SK-N-SH (cell line): ENCODE results near the gene FGFBP2. TPM values are rescaled to one million over a fixed set of nuclear protein-coding genes. Genes with fewer than 3 reads are reported as not detected.

Source experiments
- CTCF ChIA-PET: fragments of 300-600, 350-600 bp; formaldehyde crosslinking; extraction: SDS; loops from one replicate; lab custom pipeline; 2021; lab: Yijun Ruan, JAX
- POLR2A ChIA-PET: fragments of 350-600 bp; sonication (Branson Sonifier 250); formaldehyde crosslinking; extraction: SDS; loops from one replicate; lab custom pipeline; 2020; ENCODE audit warnings: antibody characterized with exemption, inconsistent platforms; lab: Yijun Ruan, JAX
- DNase-seq: peaks from one replicate; pipeline ENCODE4 v3.0.0; 2012
- H2AFZ ChIP-seq: fragments of 200-600 bp; sonication (generic); 2 replicates; pipeline ENCODE4 v1.8.1; 2016; ENCODE audit warnings: antibody characterized with exemption, mild to moderate bottlenecking, low read depth
- H3F3A ChIP-seq: fragments of 200-600 bp; sonication (generic); replicated peaks from 2 replicates; pipeline ENCODE3; 2016; ENCODE audit warnings: antibody characterized with exemption, mild to moderate bottlenecking; ENCODE audit not compliant: insufficient read depth
- H3K27ac ChIP-seq, 2 experiments: fragments of 200-500 bp in 1 of 2; fragments of 200-600 bp in 1 of 2; sonication (Bioruptor generic) in 1 of 2; sonication (generic), shearing (Covaris generic) in 1 of 2; 2 replicates each; pipeline versions ENCODE4 v1.5.1 to v1.6.1; 2014 to 2016; ENCODE audit warnings: low read depth in 2 of 2, inconsistent platforms in 1 of 2, low read length in 1 of 2, mild to moderate bottlenecking in 1 of 2, mixed read lengths in 1 of 2
- H3K27me3 ChIP-seq: fragments of 200-600 bp; sonication (generic), shearing (Covaris generic); 2 replicates; pipeline ENCODE4 v1.6.1; 2016; ENCODE audit warnings: mixed run types; ENCODE audit not compliant: insufficient read depth
- H3K36me3 ChIP-seq, 2 experiments: fragments of 200-500 bp in 1 of 2; fragments of 200-600 bp in 1 of 2; sonication (Bioruptor generic) in 1 of 2; sonication (generic) in 1 of 2; replicated peaks in 1 of 2; 2 replicates each; pipeline versions ENCODE3 to v1.5.1; 2014 to 2016; ENCODE audit warnings: low read length in 1 of 2, mild to moderate bottlenecking in 1 of 2; ENCODE audit not compliant: insufficient read depth in 2 of 2, control insufficient read depth in 1 of 2
- H3K4me1 ChIP-seq, 2 experiments: fragments of 200-500 bp in 1 of 2; fragments of 200-600 bp in 1 of 2; sonication (Bioruptor generic) in 1 of 2; sonication (generic), shearing (Covaris generic) in 1 of 2; 2 replicates each; pipeline versions ENCODE4 v1.5.1 to v1.6.1; 2014 to 2016; ENCODE audit warnings: low read depth in 1 of 2, low read length in 1 of 2, mixed run types in 1 of 2; ENCODE audit not compliant: insufficient read depth in 2 of 2, control insufficient read depth in 1 of 2
- H3K4me2 ChIP-seq: fragments of 200-600 bp; sonication (generic), shearing (Covaris generic); 2 replicates; pipeline ENCODE4 v1.6.1; 2017; ENCODE audit warnings: mixed run types
- H3K4me3 ChIP-seq, 2 experiments: fragments of 200-500 bp in 1 of 2; fragments of 200-600 bp in 1 of 2; sonication (Bioruptor generic) in 1 of 2; sonication (generic), shearing (Covaris generic) in 1 of 2; 2 replicates each; pipeline versions ENCODE4 v1.5.1 to v1.8.1; 2014 to 2016; ENCODE audit warnings: low read depth in 2 of 2, inconsistent platforms in 1 of 2, low read length in 1 of 2, mild to moderate bottlenecking in 1 of 2, mixed read lengths in 1 of 2, moderate library complexity in 1 of 2
- H3K79me2 ChIP-seq: fragments of 200-600 bp; sonication (generic); 2 replicates; pipeline ENCODE4 v1.8.1; 2017; ENCODE audit warnings: mild to moderate bottlenecking; ENCODE audit not compliant: insufficient read depth
- H3K9ac ChIP-seq: fragments of 200-600 bp; sonication (generic); 2 replicates; pipeline ENCODE4 v1.6.1; 2017; ENCODE audit warnings: mixed run types
- H3K9me2 ChIP-seq: fragments of 200-600 bp; sonication (generic); 2 replicates; pipeline ENCODE4 v1.6.1; 2017; ENCODE audit warnings: mixed run types
- H3K9me3 ChIP-seq: fragments of 200-600 bp; sonication (generic); 2 replicates; pipeline ENCODE4 v1.6.1; 2017; ENCODE audit warnings: mixed run types, mild to moderate bottlenecking, moderate library complexity
- H4K20me1 ChIP-seq: fragments of 200-600 bp; sonication (generic); 2 replicates; pipeline ENCODE4 v1.6.1; 2017; ENCODE audit warnings: mild to moderate bottlenecking, mixed run types; ENCODE audit not compliant: insufficient read depth
- CHD2 ChIP-seq: fragments of 150-350 bp; IDR thresholded peaks from 2 replicates; pipeline ENCODE4 v1.6.1; 2018; ENCODE audit warnings: low read length; ENCODE audit not compliant: partially characterized antibody
- EP300 ChIP-seq, 2 experiments: IDR thresholded peaks; 2 replicates each; pipeline versions ENCODE4 v1.4.0 to v1.6.1; 2012; ENCODE audit warnings: borderline replicate concordance in 1 of 2, low read depth in 1 of 2, low read length in 1 of 2
- FOXM1 ChIP-seq: IDR thresholded peaks from 2 replicates; pipeline ENCODE4 v1.4.0; 2012; ENCODE audit warnings: low read depth, mild to moderate bottlenecking
- GABPA ChIP-seq: IDR thresholded peaks from 2 replicates; pipeline ENCODE4 v1.4.0; 2012; ENCODE audit warnings: low read depth, mild to moderate bottlenecking
- GATA2 ChIP-seq: sonication (generic); formaldehyde crosslinking; IDR thresholded peaks from 2 replicates; pipeline ENCODE4 v1.5.0; 2020; ENCODE audit warnings: mild to moderate bottlenecking, missing genetic modification reagents
- MEF2A ChIP-seq: IDR thresholded peaks from 2 replicates; pipeline ENCODE4 v1.4.0; 2012; ENCODE audit warnings: low read depth, borderline replicate concordance
- MXI1 ChIP-seq: IDR thresholded peaks from 2 replicates; pipeline ENCODE4 v1.6.1; 2012; ENCODE audit warnings: mild to moderate bottlenecking, low read depth, low read length, improper control_type of control experiment
- RCOR1 ChIP-seq: fragments of 150-350 bp; IDR thresholded peaks from 2 replicates; pipeline ENCODE4 v1.6.1; 2017; ENCODE audit warnings: antibody characterized with exemption, low read length
- RFX5 ChIP-seq: IDR thresholded peaks from 2 replicates; pipeline ENCODE4 v1.6.1; 2012; ENCODE audit warnings: mild to moderate bottlenecking, improper control_type of control experiment, low read length
- SMC3 ChIP-seq: IDR thresholded peaks from 2 replicates; pipeline ENCODE4 v1.6.1; 2012; ENCODE audit warnings: low read depth, low read length, improper control_type of control experiment
- TAF1 ChIP-seq: IDR thresholded peaks from 2 replicates; pipeline ENCODE4 v1.6.1; 2012; ENCODE audit warnings: low read depth, mild to moderate bottlenecking, low read length, moderate library complexity, borderline replicate concordance
- TCF12 ChIP-seq: IDR thresholded peaks from 2 replicates; pipeline ENCODE4 v1.4.0; 2012
- TEAD4 ChIP-seq: IDR thresholded peaks from 2 replicates; pipeline ENCODE4 v1.4.0; 2012; ENCODE audit warnings: mild to moderate bottlenecking, borderline replicate concordance; ENCODE audit not compliant: insufficient read depth
- USF1 ChIP-seq: IDR thresholded peaks from 2 replicates; pipeline ENCODE4 v1.4.0; 2012; ENCODE audit warnings: low read depth, borderline replicate concordance
- USF2 ChIP-seq: fragments of 150-350 bp; IDR thresholded peaks from 2 replicates; pipeline ENCODE4 v1.6.1; 2017; ENCODE audit warnings: antibody characterized with exemption, low read length, low read depth, borderline replicate concordance
- ZBTB33 ChIP-seq: IDR thresholded peaks from 2 replicates; pipeline ENCODE4 v1.4.0; 2012; ENCODE audit warnings: low read depth, borderline replicate concordance
- WGBS: methylation state at CpG from one replicate; pipeline ENCODE4 v1.1.6; 2017; ENCODE audit warnings: low lambda C conversion rate; 5-methylcytosine and 5-hydroxymethylcytosine counted together
- polyA plus RNA-seq, 3 experiments: library from polyadenylated mRNA; depleted of rRNA; stranded (reverse); fragments of >200 nt; gene quantifications; 2 replicates each; pipeline ENCODE4 v1.2.3, GENCODE V29; 2012

Gene FGFBP2
- polyA plus RNA-seq, 1 of the 3 experiments (the other 2 are of a cell fraction), result 0.62 TPM

GRCh38 chr4:15948826-15949225, 14.1 kb downstream of the FGFBP2 start:
- Histone ChIP-seq H3F3A (no peaks in the 10 kb centered on the region), H3K9me3 (no peaks in the 10 kb centered on the region), H3K4me1 (no peaks in the 10 kb centered on the region), H3K4me3 (no peak overlapping the region), H2AFZ (no peak overlapping the region), H3K27me3 (no peaks in the 10 kb centered on the region), H3K4me2 (no peak overlapping the region), H3K36me3 (no peaks in the 10 kb centered on the region), H3K27ac (no peak overlapping the region), H3K79me2 (no peaks in the 10 kb centered on the region), H4K20me1 (no peaks in the 10 kb centered on the region), H3K9ac (no peak overlapping the region), H3K9me2 (no peaks in the 10 kb centered on the region)
- DNase-seq, result no peak
- ChIA-PET POLR2A (no interaction called here), CTCF (interaction anchor here (0.5 to 2.8 kb wide), 4 partner anchors 53 to 394 kb away, joined by 3 to 18 read pairs (median 4); no protein-coding TSS in a partner anchor)
- 84% methylated on average over 9 of the region's 9 CpGs for WGBS
- TF ChIP-seq RFX5, result no peak
- TF ChIP-seq USF2, result no peak
- no peak for TF ChIP-seq MEF2A

- CTCF ChIA-PET, result no interaction called here
Measured at GRCh38 chr4:15947684-15948083, 15.3 kb downstream of the FGFBP2 start.

GRCh38 chr4:15945516-15945915, 17.5 kb downstream of the FGFBP2 start:
- H3K9ac ChIP-seq, result no peak overlapping the region
- H3K79me2 ChIP-seq, result no peaks in the 10 kb centered on the region
- no peaks in the 10 kb centered on the region for H3K9me2 ChIP-seq
- H3K4me3 ChIP-seq, result no peak overlapping the region
- no peaks in the 10 kb centered on the region for H3F3A ChIP-seq
- no peak overlapping the region for H3K4me2 ChIP-seq
- H3K36me3 ChIP-seq, result no peaks in the 10 kb centered on the region
- no peak overlapping the region for H2AFZ ChIP-seq
- WGBS, result 40% methylated on average over 1 of the region's 1 CpG
- H3K9me3 ChIP-seq, result no peaks in the 10 kb centered on the region
- no peaks in the 10 kb centered on the region for H4K20me1 ChIP-seq
- ChIA-PET CTCF (interaction anchor here (0.9 to 3.4 kb wide), 4 partner anchors 10 to 63 kb away, joined by 3 to 14 read pairs (median 8); no protein-coding TSS in a partner anchor), POLR2A (no interaction called here)
- no peak overlapping the region for H3K27ac ChIP-seq
- no peaks in the 10 kb centered on the region for H3K4me1 ChIP-seq
- no peaks in the 10 kb centered on the region for H3K27me3 ChIP-seq
- no peak for DNase-seq
- no peak for TF ChIP-seq EP300 (IDR thresholded peaks at IDR 0.05; ENCODE audit: borderline replicate concordance in 1 of 2, low read depth in 1 of 2, low read length in 1 of 2)
- no peak for TF ChIP-seq GATA2 (CRISPR knock-in tag)
- TF ChIP-seq FOXM1, result no peak
- TF ChIP-seq USF1, result no peak
- TF ChIP-seq TCF12, result no peak
- TF ChIP-seq CHD2, result no peak
- no peak for TF ChIP-seq ZBTB33
- TF ChIP-seq MEF2A, result no peak
- no peak for TF ChIP-seq TEAD4
- no peak for TF ChIP-seq SMC3
- TF ChIP-seq GABPA, result no peak
- no peak for TF ChIP-seq MXI1
- TF ChIP-seq RCOR1, result no peak
- no peak for TF ChIP-seq TAF1

More at GRCh38 chr4:15947684-15948083, 15.3 kb downstream of the FGFBP2 start:
- no peaks in the 10 kb centered on the region for H3K9me2 ChIP-seq
- H4K20me1 ChIP-seq, result no peaks in the 10 kb centered on the region
- no peaks in the 10 kb centered on the region for H3K27me3 ChIP-seq
- WGBS, result 70% methylated on average over 8 of the region's 8 CpGs
- H3K9ac ChIP-seq, result no peak overlapping the region
- POLR2A ChIA-PET, result no interaction called here
- no peak overlapping the region for H3K27ac ChIP-seq
- no peak overlapping the region for H2AFZ ChIP-seq
- no peak for DNase-seq
- H3K9me3 ChIP-seq, result no peaks in the 10 kb centered on the region
- no peaks in the 10 kb centered on the region for H3K36me3 ChIP-seq
- H3K79me2 ChIP-seq, result no peaks in the 10 kb centered on the region
- no peak overlapping the region for H3K4me2 ChIP-seq
- TF ChIP-seq TAF1 (no peak), RFX5 (no peak), USF2 (no peak)
- no peak overlapping the region for H3K4me3 ChIP-seq
- H3F3A ChIP-seq, result no peaks in the 10 kb centered on the region
- no peaks in the 10 kb centered on the region for H3K4me1 ChIP-seq
